CD4-positive, alpha-beta T cell treated with Interleukin-15 for 4 hours (primary cell): Measurements from ENCODE around the gene ASGR1.
"Not testable (repeated sequence)": the region's sequence is repeated elsewhere in the genome, so short reads cannot be mapped to it uniquely, and the experiment has no call there.

Experiments
- DNase-seq: peaks from one replicate; pipeline ENCODE4 v3.0.0-alpha.2; 2020; ENCODE audit warnings: low spot score

ASGR1 gene

DNA sequence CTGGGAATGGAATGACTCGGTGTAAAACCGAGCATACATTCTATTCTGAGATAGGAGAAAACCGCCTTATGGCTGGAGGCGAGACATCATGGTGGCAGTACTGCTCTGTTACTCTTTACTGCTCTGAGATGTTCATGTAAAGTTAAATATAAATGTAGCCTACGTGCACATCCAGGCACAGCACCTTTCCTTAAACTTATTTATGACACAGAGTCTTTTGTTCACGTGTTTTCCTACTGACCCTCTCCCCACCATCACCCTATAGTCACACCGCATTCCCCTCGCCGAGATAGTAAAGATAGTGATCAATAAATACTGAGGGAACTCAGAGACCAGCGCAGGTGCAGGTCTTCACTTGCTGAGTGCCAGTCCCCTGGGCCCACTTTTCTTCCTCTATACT is 19.6 kb downstream of the ASGR1 start:
- not testable (repeated sequence) for DNase-seq

DNA sequence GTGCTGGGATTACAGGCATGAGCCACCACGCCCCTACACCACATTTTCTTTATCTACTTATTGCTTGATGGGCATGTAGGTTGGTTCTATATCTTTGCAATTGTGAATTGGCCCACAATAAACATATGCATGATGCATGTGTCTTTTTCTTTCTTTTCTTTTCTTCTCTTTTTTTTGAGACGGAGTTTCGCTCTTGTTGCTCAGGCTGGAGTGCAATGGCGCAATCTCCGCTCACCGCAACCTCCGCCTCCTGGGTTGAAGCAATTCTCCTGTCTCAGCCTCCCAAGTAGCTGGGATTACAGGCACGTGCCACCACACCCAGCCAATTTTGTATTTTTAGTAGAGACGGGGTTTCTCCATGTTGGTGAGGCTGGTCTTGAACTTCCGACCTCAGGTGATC is 20.7 kb downstream of the ASGR1 start:
- DNase-seq, result not testable (repeated sequence)

GRCh38 chr17:7156342-7156940 is 22.7 kb downstream of the ASGR1 start:
- DNase-seq, result no peak

- DNase-seq, result peak; percentile 16
Measured at GRCh38 chr17:7147772-7148171, 31.4 kb downstream of the ASGR1 start.

GRCh38 chr17:7146115-7146514 is 33.1 kb downstream of the ASGR1 start:
- no peak for DNase-seq

DNA sequence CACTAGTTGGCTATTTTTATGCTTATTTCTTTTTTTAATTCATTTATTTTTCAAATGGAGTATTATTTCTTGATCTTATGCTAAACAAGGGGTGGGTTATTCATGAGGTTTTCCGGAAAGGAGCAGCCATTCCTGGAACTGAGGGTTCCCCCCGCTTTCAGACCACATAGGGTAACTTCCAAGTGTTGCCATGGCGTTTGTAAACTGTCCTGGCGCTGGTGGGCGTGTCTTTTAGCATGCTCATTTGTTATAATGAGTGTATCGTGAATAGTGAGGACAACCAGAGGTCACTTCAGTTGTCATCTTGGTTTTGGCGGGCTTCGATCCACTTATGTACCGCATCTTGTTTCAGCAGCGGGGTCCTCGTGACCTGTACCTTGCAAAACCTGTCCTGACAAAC is 35.0 kb downstream of the ASGR1 start:
- no peak for DNase-seq

DNA sequence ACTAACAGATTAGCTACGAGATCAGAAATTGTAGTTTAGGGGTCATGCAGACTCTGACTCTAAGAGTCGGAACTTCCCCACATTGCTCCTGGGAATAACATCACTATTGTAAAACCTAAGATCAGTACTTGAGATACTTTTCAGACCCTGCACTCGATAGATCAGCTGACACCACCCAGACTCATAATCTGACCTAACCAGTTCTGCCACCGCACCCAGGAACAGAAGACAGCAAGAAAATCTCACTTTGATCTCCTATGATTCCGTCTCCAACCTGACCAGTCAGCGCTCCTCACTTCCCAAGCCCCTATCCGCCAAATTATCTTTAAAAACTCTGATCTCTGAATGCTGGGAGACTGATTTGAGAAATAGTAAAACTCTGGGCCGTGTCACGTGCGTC is 37.3 kb downstream of the ASGR1 start:
- no peak for DNase-seq

DNA sequence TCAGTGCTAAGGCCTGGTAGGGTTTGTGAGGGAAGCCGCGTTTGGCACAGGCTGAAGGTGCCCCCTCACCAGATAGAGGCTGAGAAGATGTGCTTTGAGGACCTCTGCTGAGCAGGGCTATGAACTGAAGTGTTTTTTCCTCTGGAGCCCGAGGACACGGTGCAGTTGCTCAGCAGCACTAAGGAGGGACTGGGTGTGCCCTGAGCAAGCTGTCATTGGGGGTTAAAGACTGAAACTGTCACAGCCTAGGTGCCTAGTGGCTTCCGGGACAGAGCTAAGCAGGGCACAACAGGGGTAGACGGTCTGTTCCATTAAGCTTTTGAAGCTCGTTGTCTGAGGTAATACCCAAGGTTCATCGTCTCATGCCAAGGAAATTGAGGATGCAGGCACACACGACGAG is 39.8 kb downstream of the ASGR1 start:
- no peak for DNase-seq

- DNase-seq, result no peak
Measured at GRCh38 chr17:7138800-7139381, 40.3 kb downstream of the ASGR1 start.

- no peak for DNase-seq
Measured at GRCh38 chr17:7137171-7137943, 41.8 kb downstream of the ASGR1 start.

GRCh38 chr17:7136266-7136877 is 42.8 kb downstream of the ASGR1 start:
- DNase-seq, result peak; percentile 77

DNA sequence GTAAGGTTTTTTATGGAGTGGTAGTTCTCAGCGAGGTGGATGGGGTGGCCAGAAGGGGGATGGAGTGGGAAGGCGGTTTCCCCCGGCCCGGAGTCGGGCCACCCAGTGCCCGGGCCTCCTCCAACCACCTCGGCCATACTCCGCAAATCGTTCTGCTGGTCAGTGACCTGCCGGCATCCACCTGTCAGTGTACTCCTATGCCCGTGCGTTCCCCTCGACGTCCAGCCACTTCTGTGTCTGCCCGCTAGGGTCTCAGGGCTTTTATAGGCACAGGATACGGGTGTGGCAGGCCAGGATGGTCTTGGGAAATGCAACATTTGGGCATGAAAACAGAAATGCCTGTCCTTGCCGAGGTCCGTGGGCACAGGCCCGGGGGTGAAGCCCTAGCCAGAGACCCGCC is 45.3 kb downstream of the ASGR1 start:
- no peak for DNase-seq

- peak; percentile 46 for DNase-seq
Measured at GRCh38 chr17:7133424-7133823, 45.7 kb downstream of the ASGR1 start.

GRCh38 chr17:7132511-7133094 is 46.6 kb downstream of the ASGR1 start:
- peak; percentile 82 for DNase-seq

DNA sequence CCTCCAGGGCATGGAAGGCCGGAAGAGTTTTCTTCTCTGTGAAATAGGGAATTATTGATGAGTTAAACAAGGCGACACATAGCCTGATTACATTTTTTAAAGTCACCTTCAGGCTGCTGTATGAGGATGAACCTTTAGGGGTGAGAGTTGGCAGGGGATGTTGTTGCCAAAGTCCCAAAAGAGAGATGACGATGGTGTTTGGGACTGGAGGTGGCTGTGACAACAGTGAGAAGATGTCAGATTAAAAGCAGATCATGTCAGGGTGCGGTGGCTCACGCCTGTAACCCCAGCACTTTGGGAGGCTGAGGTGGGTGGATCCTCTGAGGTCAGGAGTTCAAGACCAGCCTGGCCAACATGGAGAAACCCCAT is 47.8 kb downstream of the ASGR1 start:
- DNase-seq, result no peak

- no peak for DNase-seq
Measured at GRCh38 chr17:7130621-7131422, 48.3 kb downstream of the ASGR1 start.

- DNase-seq, result no peak
Measured at GRCh38 chr17:7129311-7129710, 49.9 kb downstream of the ASGR1 start.

GRCh38 chr17:7128160-7128559 is 51.0 kb downstream of the ASGR1 start:
- DNase-seq, result no peak

- not testable (repeated sequence) for DNase-seq
Measured at GRCh38 chr17:7127501-7127900, 51.7 kb downstream of the ASGR1 start.

GRCh38 chr17:7126386-7126785 is 52.8 kb downstream of the ASGR1 start:
- not testable (repeated sequence) for DNase-seq

DNA sequence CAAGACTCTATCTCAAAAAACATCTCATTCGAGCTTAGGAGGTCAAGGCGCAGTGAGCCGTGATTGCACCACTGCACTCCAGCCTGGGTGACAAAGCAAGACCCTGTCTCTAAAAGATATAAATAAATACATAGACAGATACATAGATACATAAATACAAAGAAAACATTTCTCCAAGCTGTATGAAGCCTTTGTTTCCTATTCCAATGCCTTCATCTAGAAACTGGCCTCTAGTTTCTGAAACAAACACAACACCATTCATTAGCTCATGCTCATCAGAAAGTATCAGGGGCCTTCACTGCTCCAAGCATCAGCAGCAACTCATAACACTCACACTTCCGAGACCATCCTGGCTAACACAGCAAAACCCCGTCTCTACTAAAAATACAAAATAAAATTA is 54.2 kb downstream of the ASGR1 start:
- DNase-seq, result no peak

DNA sequence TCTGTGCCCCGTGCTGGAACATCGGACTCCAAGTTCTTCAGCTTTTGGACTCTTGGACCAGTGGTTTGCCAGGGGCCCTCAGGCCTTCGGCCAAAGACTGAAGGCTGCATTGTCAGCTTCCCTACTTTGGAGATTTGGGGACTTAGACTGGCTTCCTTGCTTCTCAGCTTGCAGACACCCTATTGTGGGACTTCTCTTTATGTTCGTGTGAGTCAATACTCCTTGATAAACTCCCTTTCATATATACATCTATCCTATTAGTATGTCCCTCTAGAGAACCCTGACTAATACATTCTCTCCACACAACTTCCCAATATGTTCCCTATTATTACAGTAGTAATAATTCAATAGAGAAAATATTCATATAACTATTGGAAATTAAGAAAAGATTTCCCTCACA is 55.3 kb downstream of the ASGR1 start:
- DNase-seq, result no peak
